ENCODE measurements around the gene AP1G2.

DNA sequence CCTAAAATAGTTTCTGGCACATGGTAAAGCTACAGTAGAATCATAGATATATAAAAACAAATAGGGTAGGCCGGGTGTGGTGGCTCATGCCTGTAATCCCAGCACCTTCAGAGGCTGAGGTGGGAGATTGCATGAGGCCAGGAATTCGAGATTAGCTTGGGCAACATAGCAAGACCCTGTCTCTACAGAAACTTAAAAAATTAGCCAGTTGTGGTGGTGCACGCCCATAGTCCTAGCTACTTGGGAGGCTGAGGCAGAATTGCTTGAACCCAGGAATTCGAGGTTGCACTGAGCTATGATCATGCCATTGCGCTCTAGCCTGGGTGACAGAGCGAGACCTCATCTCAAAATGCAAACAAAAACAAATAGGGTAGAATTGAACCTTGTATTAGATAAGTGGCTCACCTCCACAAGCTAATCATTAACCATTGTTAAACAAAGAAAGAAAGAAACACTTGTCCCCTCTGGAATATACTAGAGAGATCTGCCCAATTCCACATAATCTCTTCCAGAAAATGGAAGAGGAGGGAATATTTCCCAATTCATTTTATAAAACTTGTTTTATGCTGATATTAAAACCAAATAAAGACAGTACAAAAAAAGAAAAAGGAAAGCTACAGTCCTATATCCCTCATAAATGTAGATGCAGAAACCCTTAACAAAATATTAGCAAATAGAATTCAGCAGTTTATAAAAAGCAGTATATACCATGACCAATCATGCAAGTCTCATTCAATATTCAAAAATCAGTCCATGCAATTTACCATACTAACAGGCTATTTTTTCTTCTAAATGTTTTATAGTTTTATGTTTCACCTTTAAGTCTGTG lies 45.9 kb upstream of the AP1G2 start:
- TF ChIP-seq, protein P1, sequence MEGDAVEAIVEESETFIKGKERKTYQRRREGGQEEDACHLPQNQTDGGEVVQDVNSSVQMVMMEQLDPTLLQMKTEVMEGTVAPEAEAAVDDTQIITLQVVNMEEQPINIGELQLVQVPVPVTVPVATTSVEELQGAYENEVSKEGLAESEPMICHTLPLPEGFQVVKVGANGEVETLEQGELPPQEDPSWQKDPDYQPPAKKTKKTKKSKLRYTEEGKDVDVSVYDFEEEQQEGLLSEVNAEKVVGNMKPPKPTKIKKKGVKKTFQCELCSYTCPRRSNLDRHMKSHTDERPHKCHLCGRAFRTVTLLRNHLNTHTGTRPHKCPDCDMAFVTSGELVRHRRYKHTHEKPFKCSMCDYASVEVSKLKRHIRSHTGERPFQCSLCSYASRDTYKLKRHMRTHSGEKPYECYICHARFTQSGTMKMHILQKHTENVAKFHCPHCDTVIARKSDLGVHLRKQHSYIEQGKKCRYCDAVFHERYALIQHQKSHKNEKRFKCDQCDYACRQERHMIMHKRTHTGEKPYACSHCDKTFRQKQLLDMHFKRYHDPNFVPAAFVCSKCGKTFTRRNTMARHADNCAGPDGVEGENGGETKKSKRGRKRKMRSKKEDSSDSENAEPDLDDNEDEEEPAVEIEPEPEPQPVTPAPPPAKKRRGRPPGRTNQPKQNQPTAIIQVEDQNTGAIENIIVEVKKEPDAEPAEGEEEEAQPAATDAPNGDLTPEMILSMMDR (IDR thresholded peaks at IDR 0.05; ENCODE audit: low read depth, low read length): no peak
- TF ChIP-seq EZH2phosphoT487 (IDR thresholded peaks at IDR 0.05; ENCODE audit: low read depth): no peak
